ENCODE measurements around the gene FANCE.

- no peak for TF ChIP-seq CTCF (IDR thresholded peaks at IDR 0.05; ENCODE audit: insufficient read depth, low read length, poor library complexity, severe bottlenecking)
- TF ChIP-seq EZH2phosphoT487 (conservative IDR thresholded peaks at IDR 0.05; ENCODE audit: low read length), result no peak
Measured at GRCh38 chr6:35427435-35427834, 24.7 kb upstream of the FANCE start.

Measured in SU-DHL-6 (cell line).